Measurements from ENCODE around the gene STK4. TPM values are rescaled to one million over a fixed set of nuclear protein-coding genes. Genes with fewer than 3 reads are reported as not detected.

Gene STK4
- total RNA-seq, 1 experiment from 2014 or later = 52.7 TPM

- H3K27me3 ChIP-seq (replicated peaks; ENCODE audit: insufficient read depth, low read depth, low read length, poor library complexity) = no peaks in the 10 kb centered on the region
- H3K9me3 ChIP-seq (ENCODE audit: low read depth, low read length, poor library complexity, severe bottlenecking) = no peaks in the 10 kb centered on the region
- H3K4me1 ChIP-seq (ENCODE audit: insufficient read depth, low read length, poor library complexity, severe bottlenecking) = no peaks in the 10 kb centered on the region
- TF ChIP-seq CTCF (conservative IDR thresholded peaks at IDR 0.05; ENCODE audit: low read depth, low read length) = no peak
- no TSS peak for BruUV-seq (replicated peaks)
- DNase-seq (ENCODE audit: low spot score) = no peak
- ChIA-PET CTCF (no interaction called here), POLR2A (ENCODE audit: low non-redundant PET) (no interaction called here)
- no peak overlapping the region for H3K27ac ChIP-seq (ENCODE audit: low read depth, low read length, poor library complexity, severe bottlenecking)
- intact Hi-C loops (cut with micrococcal nuclease; ENCODE audit: unreplicated experiment) = no loop called here
- H3K4me3 ChIP-seq (ENCODE audit: low read depth, low read length, poor library complexity, severe bottlenecking) = no peak overlapping the region
- H3K36me3 ChIP-seq (ENCODE audit: insufficient read depth, low read length, poor library complexity, severe bottlenecking) = peaks cover 6% of the 10 kb centered on the region
These were observed 116.2 kb downstream of the STK4 start for GRCh38 chr20:45082468-45082867.

- H3K9me3 ChIP-seq (ENCODE audit: low read depth, low read length, poor library complexity, severe bottlenecking) = no peaks in the 10 kb centered on the region
- ChIA-PET CTCF (no interaction called here), POLR2A (ENCODE audit: low non-redundant PET) (no interaction called here)
- intact Hi-C loops (cut with micrococcal nuclease; ENCODE audit: unreplicated experiment) = no loop called here
- TF ChIP-seq EZH2 (IDR thresholded peaks at IDR 0.05; ENCODE audit: borderline replicate concordance, low read depth, low read length, poor library complexity, severe bottlenecking) (no peak), CTCF (conservative IDR thresholded peaks at IDR 0.05; ENCODE audit: low read depth, low read length) (no peak)
- no peak overlapping the region for H3K27ac ChIP-seq (ENCODE audit: low read depth, low read length, poor library complexity, severe bottlenecking)
- no peaks in the 10 kb centered on the region for H3K27me3 ChIP-seq (replicated peaks; ENCODE audit: insufficient read depth, low read depth, low read length, poor library complexity)
- H3K4me3 ChIP-seq (ENCODE audit: low read depth, low read length, poor library complexity, severe bottlenecking) = no peak overlapping the region
- H3K36me3 ChIP-seq (ENCODE audit: insufficient read depth, low read length, poor library complexity, severe bottlenecking) = peaks cover 6% of the 10 kb centered on the region
- no TSS peak for BruUV-seq (replicated peaks)
- H3K4me1 ChIP-seq (ENCODE audit: insufficient read depth, low read length, poor library complexity, severe bottlenecking) = no peaks in the 10 kb centered on the region
- no peak for DNase-seq (ENCODE audit: low spot score)
These were observed 116.8 kb downstream of the STK4 start for GRCh38 chr20:45083127-45083526.

- intact Hi-C loops (cut with micrococcal nuclease; ENCODE audit: unreplicated experiment) = no loop called here
- Histone ChIP-seq H3K4me3 (ENCODE audit: low read depth, low read length, poor library complexity, severe bottlenecking) (no peak overlapping the region), H3K9me3 (ENCODE audit: low read depth, low read length, poor library complexity, severe bottlenecking) (no peaks in the 10 kb centered on the region), H3K27ac (ENCODE audit: low read depth, low read length, poor library complexity, severe bottlenecking) (no peak overlapping the region), H3K4me1 (ENCODE audit: insufficient read depth, low read length, poor library complexity, severe bottlenecking) (no peaks in the 10 kb centered on the region), H3K36me3 (ENCODE audit: insufficient read depth, low read length, poor library complexity, severe bottlenecking) (no peaks in the 10 kb centered on the region), H3K27me3 (replicated peaks; ENCODE audit: insufficient read depth, low read depth, low read length, poor library complexity) (no peaks in the 10 kb centered on the region)
- CTCF ChIA-PET = no interaction called here
- POLR2A ChIA-PET (ENCODE audit: low non-redundant PET) = no interaction called here
- BruUV-seq (replicated peaks) = no TSS peak
- DNase-seq (ENCODE audit: low spot score) = no peak
- TF ChIP-seq EZH2 (IDR thresholded peaks at IDR 0.05; ENCODE audit: borderline replicate concordance, low read depth, low read length, poor library complexity, severe bottlenecking) (no peak), CTCF (conservative IDR thresholded peaks at IDR 0.05; ENCODE audit: low read depth, low read length) (no peak)
These were observed 119.0 kb downstream of the STK4 start for GRCh38 chr20:45085289-45085688.
